Prostate gland (tissue), 2 donors: ENCODE measurements around the gene CNEP1R1.

Experiments used
- CTCF ChIP-seq, 4 experiments: fragments of 200-600 bp in 2 of 4; fragments of 450-650 bp in 2 of 4; sonication (generic) in 2 of 4; IDR thresholded peaks; 1 replicate in 3 of 4; 2 replicates in 1 of 4; pipeline ENCODE4 v1.5.1; 2016 to 2019; ENCODE audit warnings: antibody characterized with exemption in 4 of 4, mild to moderate bottlenecking in 2 of 4, moderate library complexity in 2 of 4
- POLR2A ChIP-seq: fragments of 450-650 bp; IDR thresholded peaks from one replicate; pipeline ENCODE4 v1.6.1; 2016; ENCODE audit warnings: antibody characterized with exemption, mild to moderate bottlenecking

GRCh38 chr16:50083996-50084395 lies 59.0 kb downstream of the CNEP1R1 start:
- TF ChIP-seq CTCF (IDR thresholded peaks at IDR 0.05) (no peak), POLR2A (no peak)
